C4-2B (cell line): ENCODE data around the gene CABLES1.

Source experiments
- ZFX ChIP-seq: fragments of 450-650 bp; IDR thresholded peaks from 2 replicates; pipeline ENCODE4 v1.6.1; 2017
- TF ChIP-seq, protein P1 (sequence below): fragments of 450-650 bp; conservative IDR thresholded peaks from 2 replicates; pipeline ENCODE4 v1.5.1; 2017; ENCODE audit warnings: mild to moderate bottlenecking

DNA sequence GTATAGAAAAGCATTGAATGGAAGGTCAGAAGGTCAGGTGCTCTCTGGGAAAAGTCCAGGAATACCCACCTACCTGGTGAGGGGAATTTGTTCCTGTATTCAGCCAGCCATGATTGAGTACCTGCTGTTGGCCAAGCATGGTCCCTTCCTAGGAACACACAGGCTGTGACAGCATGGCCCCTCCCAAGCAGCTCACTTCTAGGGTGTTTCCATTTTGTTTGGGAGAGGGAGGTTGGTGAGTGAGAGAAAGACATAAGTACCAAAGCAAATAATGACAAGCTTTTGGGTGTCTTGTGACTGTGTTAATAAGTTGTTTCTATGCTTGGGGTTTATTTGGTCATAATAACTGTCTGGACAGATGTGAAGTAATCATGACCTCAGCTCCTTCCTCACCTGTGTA, 46.3 kb downstream of the CABLES1 start:
- TF ChIP-seq, protein P1, sequence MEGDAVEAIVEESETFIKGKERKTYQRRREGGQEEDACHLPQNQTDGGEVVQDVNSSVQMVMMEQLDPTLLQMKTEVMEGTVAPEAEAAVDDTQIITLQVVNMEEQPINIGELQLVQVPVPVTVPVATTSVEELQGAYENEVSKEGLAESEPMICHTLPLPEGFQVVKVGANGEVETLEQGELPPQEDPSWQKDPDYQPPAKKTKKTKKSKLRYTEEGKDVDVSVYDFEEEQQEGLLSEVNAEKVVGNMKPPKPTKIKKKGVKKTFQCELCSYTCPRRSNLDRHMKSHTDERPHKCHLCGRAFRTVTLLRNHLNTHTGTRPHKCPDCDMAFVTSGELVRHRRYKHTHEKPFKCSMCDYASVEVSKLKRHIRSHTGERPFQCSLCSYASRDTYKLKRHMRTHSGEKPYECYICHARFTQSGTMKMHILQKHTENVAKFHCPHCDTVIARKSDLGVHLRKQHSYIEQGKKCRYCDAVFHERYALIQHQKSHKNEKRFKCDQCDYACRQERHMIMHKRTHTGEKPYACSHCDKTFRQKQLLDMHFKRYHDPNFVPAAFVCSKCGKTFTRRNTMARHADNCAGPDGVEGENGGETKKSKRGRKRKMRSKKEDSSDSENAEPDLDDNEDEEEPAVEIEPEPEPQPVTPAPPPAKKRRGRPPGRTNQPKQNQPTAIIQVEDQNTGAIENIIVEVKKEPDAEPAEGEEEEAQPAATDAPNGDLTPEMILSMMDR: no peak
- no peak for TF ChIP-seq ZFX
